Activated CD8-positive, alpha-beta T cell treated with anti-CD3 and anti-CD28 coated beads for 36 hours (primary cell): ENCODE results near the gene GPC5. TPM values are rescaled to one million over a fixed set of nuclear protein-coding genes. Genes with fewer than 3 reads are reported as not detected.

ENCODE experiments used
- ATAC-seq: fragments of 200-7000 bp; cut with Tn5 transposase; one replicate; pipeline ENCODE4 v1.10.0; 2021; ENCODE audit warnings: mild to moderate bottlenecking, moderate library complexity
- CTCF ChIA-PET: fragments of 350-600 bp; sonication (Branson Sonifier 250); formaldehyde crosslinking; loops from one replicate; lab custom pipeline; 2021; ENCODE audit warnings: antibody characterized with exemption; lab: Charles Lee
- POLR2A ChIA-PET: fragments of 350-600 bp; sonication (Branson Sonifier 250); formaldehyde crosslinking; loops from one replicate; lab custom pipeline; 2021; ENCODE audit warnings: antibody characterized with exemption; lab: Charles Lee
- DNase-seq: peaks from one replicate; pipeline ENCODE4 v3.0.0-alpha.2; 2020
- H3K27ac Mint-ChIP-seq: one replicate; pipeline ENCODE4 v1.8.0; 2021; ENCODE audit warnings: mild to moderate bottlenecking, mixed read lengths
- H3K27me3 Mint-ChIP-seq: one replicate; pipeline ENCODE4 v1.8.0; 2021; ENCODE audit warnings: mixed read lengths
- H3K36me3 Mint-ChIP-seq: one replicate; pipeline ENCODE4 v1.8.0; 2021; ENCODE audit warnings: low read depth, mixed read lengths
- H3K4me1 Mint-ChIP-seq: one replicate; pipeline ENCODE4 v1.8.0; 2021; ENCODE audit warnings: low read depth, mixed read lengths
- H3K4me3 Mint-ChIP-seq: one replicate; pipeline ENCODE4 v1.8.0; 2021; ENCODE audit warnings: mild to moderate bottlenecking, moderate library complexity, mixed read lengths
- H3K9me3 Mint-ChIP-seq: one replicate; pipeline ENCODE4 v1.8.0; 2021; ENCODE audit warnings: mixed read lengths
- intact Hi-C: fragments of 100-400 bp; cut with micrococcal nuclease; formaldehyde crosslinking; loops from one replicate; pipeline ENCODE4 v1.10.0; 2022
- total RNA-seq, 2 experiments: library from RNA; stranded (reverse); gene quantifications; one replicate each; pipeline ENCODE4 v1.2.3, GENCODE V29; 2021
- TF ChIP-seq, protein P1 (sequence below): fragments of 200-600 bp; IDR thresholded peaks from one replicate; pipeline ENCODE4 v1.8.0; 2022; ENCODE audit warnings: antibody characterized with exemption, mild to moderate bottlenecking

The GPC5 gene
- total RNA-seq, 2 experiments from 2014 or later: 0.13 to 0.14 TPM

DNA sequence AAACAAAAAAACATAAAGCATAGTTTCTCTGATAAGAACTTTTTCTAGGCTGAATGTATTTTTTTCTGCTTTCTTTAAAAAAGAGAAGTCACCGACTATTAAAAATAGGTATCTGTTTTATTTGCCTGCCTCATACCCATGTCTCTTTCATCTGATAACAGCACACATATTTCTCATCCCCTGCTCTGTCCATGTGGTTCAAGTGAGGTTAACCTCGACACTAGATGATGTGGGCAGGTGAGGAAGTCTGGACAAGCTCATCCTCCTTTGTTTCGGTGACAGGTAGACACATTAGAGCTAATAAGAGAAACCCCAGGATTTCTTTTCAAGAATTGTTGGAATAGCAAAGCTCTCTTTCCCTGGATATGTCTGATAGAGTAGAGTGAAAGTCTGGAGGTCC, 222.7 kb downstream of the GPC5 start:
- ATAC-seq (no peak), DNase-seq (no peak)
- ChIA-PET POLR2A (no interaction called here), CTCF (no interaction called here)
- no peaks in the 10 kb centered on the region for H3K36me3 Mint-ChIP-seq
- no peak overlapping the region for H3K27ac Mint-ChIP-seq
- TF ChIP-seq, protein P1, sequence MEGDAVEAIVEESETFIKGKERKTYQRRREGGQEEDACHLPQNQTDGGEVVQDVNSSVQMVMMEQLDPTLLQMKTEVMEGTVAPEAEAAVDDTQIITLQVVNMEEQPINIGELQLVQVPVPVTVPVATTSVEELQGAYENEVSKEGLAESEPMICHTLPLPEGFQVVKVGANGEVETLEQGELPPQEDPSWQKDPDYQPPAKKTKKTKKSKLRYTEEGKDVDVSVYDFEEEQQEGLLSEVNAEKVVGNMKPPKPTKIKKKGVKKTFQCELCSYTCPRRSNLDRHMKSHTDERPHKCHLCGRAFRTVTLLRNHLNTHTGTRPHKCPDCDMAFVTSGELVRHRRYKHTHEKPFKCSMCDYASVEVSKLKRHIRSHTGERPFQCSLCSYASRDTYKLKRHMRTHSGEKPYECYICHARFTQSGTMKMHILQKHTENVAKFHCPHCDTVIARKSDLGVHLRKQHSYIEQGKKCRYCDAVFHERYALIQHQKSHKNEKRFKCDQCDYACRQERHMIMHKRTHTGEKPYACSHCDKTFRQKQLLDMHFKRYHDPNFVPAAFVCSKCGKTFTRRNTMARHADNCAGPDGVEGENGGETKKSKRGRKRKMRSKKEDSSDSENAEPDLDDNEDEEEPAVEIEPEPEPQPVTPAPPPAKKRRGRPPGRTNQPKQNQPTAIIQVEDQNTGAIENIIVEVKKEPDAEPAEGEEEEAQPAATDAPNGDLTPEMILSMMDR: no peak
- H3K27me3 Mint-ChIP-seq: no peaks in the 10 kb centered on the region
- no peaks in the 10 kb centered on the region for H3K9me3 Mint-ChIP-seq
- intact Hi-C loops: no loop called here
- H3K4me1 Mint-ChIP-seq: no peaks in the 10 kb centered on the region
- no peak overlapping the region for H3K4me3 Mint-ChIP-seq

DNA sequence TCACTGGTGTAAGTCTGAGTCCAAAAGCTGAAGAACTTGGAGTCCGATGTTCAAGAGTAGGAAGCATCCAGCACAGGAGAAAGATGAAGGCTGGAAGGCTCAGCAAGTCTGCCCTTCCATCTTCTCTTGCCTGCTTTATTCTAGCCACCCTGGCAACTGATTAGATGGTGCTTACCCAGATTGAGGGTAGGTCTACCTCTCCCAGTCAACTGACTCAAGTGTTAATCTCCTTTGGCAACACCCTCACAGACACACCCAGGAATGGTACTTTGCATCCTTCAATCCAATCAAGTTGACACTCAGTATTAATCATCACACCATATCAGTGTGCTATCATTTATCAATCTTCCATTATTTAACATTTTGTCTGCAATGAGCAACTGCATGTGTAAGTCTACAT, 223.5 kb downstream of the GPC5 start:
- POLR2A ChIA-PET: no interaction called here
- no peaks in the 10 kb centered on the region for H3K4me1 Mint-ChIP-seq
- no peaks in the 10 kb centered on the region for H3K27me3 Mint-ChIP-seq
- TF ChIP-seq, protein P1: no peak
- no peaks in the 10 kb centered on the region for H3K36me3 Mint-ChIP-seq
- ATAC-seq: no peak
- intact Hi-C loops: no loop called here
- CTCF ChIA-PET: no interaction called here
- H3K27ac Mint-ChIP-seq: no peak overlapping the region
- H3K9me3 Mint-ChIP-seq: no peaks in the 10 kb centered on the region
- no peak overlapping the region for H3K4me3 Mint-ChIP-seq
- no peak for DNase-seq

DNA sequence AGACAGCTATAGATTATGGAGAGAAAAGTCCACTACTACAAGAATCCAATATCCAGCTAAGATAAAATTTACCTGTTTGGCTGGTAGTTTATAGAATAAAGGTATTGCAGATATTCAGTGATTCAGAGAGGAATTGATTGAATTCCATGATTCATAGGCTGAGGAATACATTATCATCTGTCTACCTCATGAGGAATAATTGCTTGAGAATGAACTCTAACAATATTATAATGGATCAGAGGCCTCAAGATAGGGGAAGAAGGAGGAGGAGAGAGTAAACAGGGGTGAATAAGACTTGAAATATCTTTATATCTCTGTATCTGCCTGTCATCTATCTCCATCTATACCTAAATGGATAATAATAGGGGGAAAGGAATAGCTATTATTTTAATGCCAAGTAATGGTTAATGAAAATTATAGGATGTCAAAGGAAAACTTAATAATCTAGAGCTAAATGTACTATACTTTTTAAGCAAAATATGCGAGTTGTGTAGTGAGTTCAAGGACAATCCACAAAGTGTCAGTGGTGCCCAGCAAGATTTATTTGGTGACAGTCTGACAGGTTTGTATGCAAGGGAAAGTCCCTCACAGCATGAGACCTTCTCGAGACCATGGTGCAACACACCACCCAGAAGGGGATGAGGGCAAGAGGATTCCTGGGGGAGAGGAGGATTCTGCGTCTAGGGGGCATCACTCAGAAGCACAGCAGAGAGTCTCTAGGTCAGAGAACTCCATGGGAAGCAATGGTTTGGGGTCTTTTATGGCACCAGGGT, 224.5 kb downstream of the GPC5 start:
- ChIA-PET CTCF (no interaction called here), POLR2A (no interaction called here)
- no peaks in the 10 kb centered on the region for H3K9me3 Mint-ChIP-seq
- no peaks in the 10 kb centered on the region for H3K36me3 Mint-ChIP-seq
- TF ChIP-seq, protein P1: no peak
- no peak for DNase-seq
- no peak overlapping the region for H3K4me3 Mint-ChIP-seq
- H3K27me3 Mint-ChIP-seq: no peaks in the 10 kb centered on the region
- H3K27ac Mint-ChIP-seq: no peak overlapping the region
- intact Hi-C loops: no loop called here
- H3K4me1 Mint-ChIP-seq: no peaks in the 10 kb centered on the region
- ATAC-seq: no peak

DNA sequence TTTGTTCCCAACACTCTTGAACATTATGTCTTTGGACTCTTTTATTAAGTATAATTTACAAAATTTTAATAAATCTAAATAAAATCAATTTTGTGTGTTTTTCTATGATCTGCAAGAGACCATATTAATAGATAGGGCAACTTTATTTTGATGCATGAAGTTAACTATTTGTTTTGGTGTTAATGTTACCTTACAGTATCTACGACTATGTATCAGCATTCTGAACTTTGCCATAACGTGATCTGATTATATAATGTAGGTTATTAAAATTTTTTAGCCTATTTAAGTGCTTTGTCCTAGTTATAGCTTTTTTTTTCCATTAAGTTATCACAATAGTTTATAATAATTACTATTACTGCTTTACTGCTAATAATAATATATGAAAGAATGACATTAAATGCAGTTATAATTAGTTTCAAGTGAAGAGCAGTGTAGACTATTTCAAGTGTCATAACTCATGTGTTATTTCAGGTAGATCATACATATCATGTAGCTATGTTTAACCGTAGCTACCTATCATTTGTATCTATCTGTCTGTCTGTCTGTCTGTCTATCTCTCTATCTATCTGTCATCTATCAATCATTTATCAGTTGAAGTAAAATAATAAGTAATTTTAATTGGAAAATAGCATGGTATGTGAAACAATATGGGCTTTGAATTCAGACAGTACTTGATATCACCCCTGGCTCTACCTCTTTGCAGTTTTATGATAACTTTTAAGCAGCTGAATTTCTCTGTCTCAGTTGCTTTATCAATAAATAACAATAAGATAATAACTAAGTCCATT, 229.7 kb downstream of the GPC5 start:
- Mint-ChIP-seq H3K4me3 (no peak overlapping the region), H3K27me3 (no peaks in the 10 kb centered on the region), H3K4me1 (no peaks in the 10 kb centered on the region), H3K9me3 (no peaks in the 10 kb centered on the region), H3K36me3 (no peaks in the 10 kb centered on the region), H3K27ac (no peak overlapping the region)
- TF ChIP-seq, protein P1: no peak
- ChIA-PET CTCF (no interaction called here), POLR2A (no interaction called here)
- no peak for ATAC-seq
- DNase-seq: no peak
- intact Hi-C loops: no loop called here

DNA sequence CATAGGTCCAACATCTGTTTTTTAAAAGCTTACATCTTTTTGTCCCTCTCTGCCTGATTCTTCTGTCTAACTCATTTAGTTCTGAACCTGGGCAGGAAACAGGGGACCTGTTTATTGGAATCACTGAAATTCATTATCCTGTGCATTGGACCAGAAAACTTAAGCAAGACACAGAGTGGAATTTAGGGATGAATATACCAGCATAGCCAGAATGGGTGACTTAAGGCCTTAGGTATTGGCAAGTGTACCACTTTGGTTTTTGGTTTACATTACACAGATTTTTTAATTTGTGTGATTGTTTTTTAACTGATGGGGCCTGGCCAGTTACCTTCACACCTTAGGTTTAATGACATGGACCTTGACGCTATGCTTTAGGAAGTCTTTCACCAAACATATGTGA, 232.5 kb downstream of the GPC5 start:
- TF ChIP-seq, protein P1: no peak
- no peaks in the 10 kb centered on the region for H3K27me3 Mint-ChIP-seq
- H3K27ac Mint-ChIP-seq: no peak overlapping the region
- ATAC-seq: no peak
- H3K4me1 Mint-ChIP-seq: no peaks in the 10 kb centered on the region
- intact Hi-C loops: no loop called here
- H3K9me3 Mint-ChIP-seq: no peaks in the 10 kb centered on the region
- H3K4me3 Mint-ChIP-seq: no peak overlapping the region
- POLR2A ChIA-PET: no interaction called here
- CTCF ChIA-PET: no interaction called here
- H3K36me3 Mint-ChIP-seq: no peaks in the 10 kb centered on the region
- DNase-seq: no peak
